Activated CD4-positive, alpha-beta T cell treated with anti-CD3 and anti-CD28 coated beads for 1 hour (primary cell): ENCODE results near the gene MLC1.
"Not testable (repeated sequence)": the region's sequence is repeated elsewhere in the genome, so short reads cannot be mapped to it uniquely, and the experiment has no call there.

Experiments
- DNase-seq: peaks from one replicate; pipeline ENCODE4 v3.0.0-alpha.2; 2020

MLC1 gene

DNA sequence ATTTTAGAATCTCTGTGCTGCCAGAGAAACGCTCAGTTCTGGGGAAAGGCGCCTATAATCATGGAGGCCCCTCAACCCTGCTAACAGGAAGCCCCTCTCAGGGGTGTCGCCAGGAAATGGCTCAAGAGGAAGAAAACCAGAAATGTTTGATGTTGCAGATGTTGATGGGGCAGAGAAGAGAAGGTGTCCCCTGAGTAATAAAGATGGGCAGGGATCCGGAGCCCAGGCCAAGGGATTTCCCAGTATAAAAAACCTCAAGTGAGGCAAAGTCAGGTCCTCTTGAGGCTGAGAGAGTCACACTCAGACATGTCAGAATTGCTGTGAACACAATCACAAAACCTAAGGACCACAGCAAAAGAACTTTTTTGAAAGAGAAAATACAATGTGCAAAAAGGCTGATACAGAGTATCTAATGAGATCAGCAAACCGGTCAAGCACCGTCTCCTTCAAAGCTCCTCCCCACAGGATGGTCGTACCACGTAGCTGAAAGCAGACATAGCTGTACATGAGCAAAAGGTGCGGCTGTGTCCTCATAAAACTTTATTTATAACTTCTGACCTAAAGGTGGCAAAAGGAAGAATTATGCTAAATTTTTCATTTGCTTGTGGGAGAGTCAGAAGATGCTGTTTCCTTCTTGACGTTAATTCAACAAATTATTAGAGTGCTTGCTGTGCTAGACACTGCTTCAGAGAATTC lies 16.8 kb upstream of the MLC1 start:
- DNase-seq: no peak

- no peak for DNase-seq
Observed at GRCh38 chr22:50098052-50098451, 12.8 kb upstream of the MLC1 start.

DNA sequence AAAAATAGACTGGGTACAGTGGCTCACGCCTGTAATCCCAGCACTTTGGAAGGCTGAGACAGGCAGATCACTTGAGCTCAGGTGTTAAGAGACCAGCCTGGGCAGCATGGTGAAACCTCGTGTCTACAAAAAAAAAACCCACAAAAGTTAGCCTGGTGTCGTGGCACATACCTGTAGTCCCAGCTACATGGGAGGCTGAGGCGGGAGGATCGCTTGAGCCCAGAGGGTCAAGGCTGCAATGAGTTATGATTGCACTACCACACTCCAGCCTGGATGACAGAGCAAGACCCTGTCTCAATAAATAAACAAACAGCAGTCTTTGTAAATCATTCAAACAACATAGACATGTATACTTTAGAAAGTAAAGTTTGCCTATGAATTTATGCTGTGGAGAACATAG lies 7.1 kb upstream of the MLC1 start:
- DNase-seq: no peak

DNA sequence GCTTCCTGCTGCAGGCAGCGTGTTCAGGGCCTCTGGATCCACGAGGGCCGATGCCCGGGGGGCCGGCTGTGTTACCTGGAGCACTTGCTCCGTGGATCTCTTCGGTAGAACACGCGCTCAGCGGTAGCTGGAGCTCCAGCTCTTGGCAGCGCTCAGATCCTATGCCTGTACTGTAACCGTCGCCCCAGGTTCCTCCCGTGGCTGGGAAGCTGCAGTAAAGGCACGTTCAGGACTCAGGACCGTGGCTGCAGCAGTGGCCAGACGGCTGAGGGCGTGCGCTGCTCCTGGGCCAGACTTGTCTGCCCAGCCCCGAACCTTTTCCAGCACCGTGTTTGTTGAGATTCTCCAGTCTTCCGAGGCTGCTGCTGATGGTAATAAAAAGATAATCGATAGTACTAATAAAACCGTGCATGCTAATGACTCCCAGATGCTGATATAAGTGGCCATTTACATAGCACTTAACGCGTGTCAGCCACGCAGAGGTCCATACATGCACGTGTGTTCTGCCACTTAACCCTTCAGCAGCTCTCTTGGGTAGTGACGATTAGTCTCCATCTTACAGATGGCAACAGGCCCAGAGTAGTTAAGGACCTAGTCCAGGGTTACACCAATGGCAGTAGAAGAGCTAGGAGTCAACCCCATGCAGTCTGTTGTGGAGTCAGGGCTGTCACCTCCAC lies 6.0 kb upstream of the MLC1 start:
- DNase-seq: no peak

DNA sequence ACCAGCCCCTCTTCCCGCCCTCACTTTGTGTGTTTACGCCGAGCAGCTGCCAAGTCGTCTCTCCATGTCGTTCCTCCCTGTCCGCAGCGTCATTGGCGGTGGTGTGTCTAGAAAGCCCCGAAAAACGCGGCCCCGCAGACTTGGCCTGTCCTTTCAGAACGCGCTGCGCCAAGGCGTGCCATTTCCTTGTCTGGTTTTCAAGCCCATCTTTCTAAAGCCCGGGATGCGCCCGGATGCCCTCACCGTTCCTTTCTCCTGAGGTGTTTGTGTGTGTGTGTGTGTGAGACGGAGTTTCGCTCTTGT lies 5.1 kb upstream of the MLC1 start:
- DNase-seq: no peak

- no peak for DNase-seq
Observed at GRCh38 chr22:50089682-50090411, 4.6 kb upstream of the MLC1 start, which contains the start of gene MOV10L1. TSS of gene MOV10L1 (plus strand) at chr22:50090006. CDS start at chr22:50090089, 83 bp downstream.

GRCh38 chr22:50089231-50089630 lies 4.0 kb upstream of the MLC1 start:
- DNase-seq: no peak

- DNase-seq: no peak
Observed at GRCh38 chr22:50088096-50088495, 2.9 kb upstream of the MLC1 start.

DNA sequence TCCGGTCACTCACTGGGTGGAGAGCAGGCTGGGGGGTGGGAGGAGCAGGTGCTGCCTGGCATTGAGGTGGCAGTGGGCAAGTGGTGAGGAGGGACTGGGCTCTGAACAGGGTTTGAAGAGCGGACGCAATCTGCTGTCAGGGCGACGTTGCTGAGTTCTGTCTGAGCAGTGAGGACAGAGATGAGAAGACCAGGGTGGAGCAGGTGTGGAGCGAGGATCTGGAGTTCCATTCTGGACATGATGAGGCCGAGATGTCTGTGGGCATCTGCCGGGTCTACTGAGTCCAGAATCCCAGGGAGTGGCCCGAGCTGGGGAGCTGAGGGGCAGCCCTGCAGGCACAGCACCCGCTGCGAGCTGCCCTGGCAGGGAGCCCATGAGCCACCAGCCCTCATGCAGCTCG lies 2.4 kb upstream of the MLC1 start:
- DNase-seq: no peak

- DNase-seq: not testable (repeated sequence)
Observed at GRCh38 chr22:50086975-50087374, 1.7 kb upstream of the MLC1 start.

GRCh38 chr22:50086526-50086925 lies 1.3 kb upstream of the MLC1 start:
- no peak for DNase-seq

DNA sequence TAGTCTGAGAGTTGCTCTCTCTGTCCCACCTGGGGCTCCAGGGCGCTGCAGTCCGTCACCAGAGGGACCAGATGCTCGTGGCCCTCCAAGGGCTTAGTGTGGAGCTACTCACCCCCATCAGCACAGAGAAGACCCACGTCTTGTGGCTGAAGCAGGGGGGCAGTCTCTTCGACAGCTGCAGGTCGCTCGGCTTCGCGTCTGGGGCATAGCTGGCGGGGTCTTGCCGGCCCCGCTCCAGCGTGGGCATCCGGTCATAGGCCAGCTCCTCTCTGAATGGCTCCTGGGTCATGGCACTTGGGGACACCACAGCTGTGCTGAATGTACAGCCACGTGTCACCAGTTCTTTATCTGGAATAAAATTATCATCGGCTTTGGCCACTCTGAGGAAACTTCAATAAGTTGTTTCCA lies 608 bp downstream of the MLC1 start:
- no peak for DNase-seq

- DNase-seq: no peak
Observed at GRCh38 chr22:50084080-50084477, 1.1 kb downstream of the MLC1 start.

DNA sequence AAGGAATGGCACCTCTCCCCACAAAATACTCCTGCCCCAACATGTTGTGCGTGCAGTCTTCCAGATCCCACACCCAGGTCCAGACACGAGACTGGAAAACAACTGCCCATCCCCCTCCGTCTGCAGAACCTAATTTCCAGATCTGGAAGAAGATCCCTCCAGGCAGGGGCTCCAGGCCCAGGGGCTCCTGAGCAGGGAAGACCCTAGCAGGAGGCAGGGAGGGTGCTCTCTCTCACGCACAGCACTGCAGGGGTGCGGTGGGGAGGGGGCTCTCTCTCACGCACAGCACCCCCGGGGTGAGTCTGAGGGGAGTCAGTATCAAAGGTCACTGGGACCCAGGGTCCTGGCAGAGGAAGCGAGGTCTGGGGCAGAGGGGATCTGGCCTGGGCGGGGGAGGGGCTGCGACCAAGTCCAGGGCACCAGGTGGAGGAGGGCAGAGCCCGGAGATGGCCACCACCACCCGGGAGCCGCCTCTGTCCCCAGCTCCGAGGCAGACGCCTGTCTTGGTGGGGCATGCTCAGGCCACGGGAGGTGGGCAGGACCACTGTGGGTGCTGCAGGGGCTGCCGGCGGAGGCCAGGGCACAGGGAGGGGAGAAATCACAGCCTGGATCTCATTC lies 1.7 kb downstream of the MLC1 start:
- DNase-seq: no peak

GRCh38 chr22:50082961-50083461 lies 2.2 kb downstream of the MLC1 start:
- no peak for DNase-seq

GRCh38 chr22:50082197-50082715 lies 3.0 kb downstream of the MLC1 start:
- no peak for DNase-seq

GRCh38 chr22:50081426-50082196 lies 3.6 kb downstream of the MLC1 start:
- DNase-seq: no peak

DNA sequence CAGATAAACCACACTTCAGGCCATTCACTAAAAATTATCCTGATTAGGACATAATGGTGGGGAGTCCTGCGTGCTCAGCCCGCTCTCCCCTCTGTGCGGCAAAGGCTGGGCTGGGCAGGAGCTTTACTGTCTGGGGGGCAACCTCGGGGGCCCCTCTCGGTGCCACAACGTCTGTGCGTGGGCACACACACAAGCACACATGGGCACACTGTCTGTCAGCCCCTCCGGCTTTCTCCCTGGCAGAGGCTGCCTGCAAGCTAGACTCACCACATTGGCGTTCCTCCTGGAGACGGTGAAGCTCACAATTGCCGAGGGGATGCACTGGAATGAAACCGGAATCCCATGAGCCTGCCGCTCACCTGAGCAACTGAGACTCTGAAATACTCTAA lies 5.2 kb downstream of the MLC1 start:
- DNase-seq: no peak

- no peak for DNase-seq
Observed at GRCh38 chr22:50078761-50079160, 6.5 kb downstream of the MLC1 start.

DNA sequence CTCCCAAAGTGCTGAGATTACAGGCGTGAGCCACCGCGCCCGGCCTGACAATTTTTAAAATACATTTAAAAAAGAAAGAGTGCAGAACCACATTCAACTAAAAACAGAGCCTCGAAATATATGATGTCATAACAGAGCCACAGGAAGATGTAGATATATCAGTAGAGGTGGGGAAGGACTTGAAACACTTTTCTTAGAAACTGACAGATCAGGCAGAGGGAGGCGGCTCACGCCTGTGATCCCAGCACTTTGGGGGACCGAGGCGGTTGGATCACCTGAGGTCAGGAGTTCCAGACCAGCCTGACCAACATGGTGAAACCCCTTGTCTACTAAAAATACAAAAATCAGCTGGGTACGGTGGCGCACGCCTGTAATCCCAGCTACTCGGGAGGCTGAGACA lies 7.0 kb downstream of the MLC1 start:
- no peak for DNase-seq

DNA sequence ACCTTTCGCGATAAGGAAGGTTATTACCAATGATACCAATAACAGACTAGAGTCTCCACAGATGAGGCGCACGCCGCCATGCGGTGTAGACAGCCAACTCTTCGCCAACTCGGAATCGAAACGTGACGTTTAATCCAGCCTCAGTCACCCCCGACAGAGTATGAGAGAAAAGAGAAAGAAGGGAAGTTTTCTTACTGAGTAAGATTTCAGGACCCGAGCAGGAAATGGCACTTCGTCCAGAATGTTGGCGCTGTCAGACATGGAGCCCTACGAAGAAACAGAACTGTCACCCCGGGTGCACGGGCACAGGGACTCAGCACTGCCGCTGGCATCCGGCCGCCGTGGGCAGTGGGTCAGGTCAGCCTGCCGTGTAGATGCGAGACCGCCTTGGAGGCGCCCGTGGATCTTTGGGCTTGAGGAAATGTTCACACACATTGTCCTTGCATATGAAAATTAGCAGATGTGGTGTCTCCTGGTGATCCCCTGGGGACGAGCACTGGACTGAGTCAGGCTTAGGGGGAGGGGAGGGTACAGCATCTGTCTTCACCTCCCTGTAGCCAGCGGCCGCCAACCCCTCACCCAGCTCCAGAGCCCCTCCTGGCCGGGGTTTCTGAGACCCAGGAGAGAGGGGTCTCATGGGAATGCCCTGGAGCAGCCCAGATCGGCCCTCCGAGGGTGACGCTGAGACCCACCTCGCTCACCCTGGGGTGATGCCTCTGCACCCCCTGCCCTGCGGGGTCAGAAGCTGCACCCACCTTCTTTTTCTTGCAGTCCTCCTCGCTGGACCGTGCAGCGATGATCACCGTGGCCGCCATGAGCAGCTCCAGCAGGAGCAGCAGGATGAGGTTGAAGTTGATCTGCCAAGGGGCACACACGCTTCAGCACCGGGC lies 8.3 kb downstream of the MLC1 start:
- DNase-seq: no peak
